GM23338 (cell line): Measurements from ENCODE around the gene GEMIN2. TPM values are rescaled to one million over a fixed set of nuclear protein-coding genes. Genes with fewer than 3 reads are reported as not detected.

Experiments
- ATAC-seq: fragments of 200-7000 bp; cut with Tn5 transposase; 3 replicates; pipeline ENCODE4 v1.9.1; 2020
- DNase-seq: peaks from one replicate; pipeline ENCODE4 v3.0.0-alpha.2; 2015; ENCODE audit warnings: low spot score
- H2AFZ ChIP-seq: fragments of 200-600 bp; sonication (generic); 2 replicates; pipeline ENCODE4 v1.8.0; 2016; ENCODE audit warnings: antibody characterized with exemption, mild to moderate bottlenecking, moderate library complexity
- H3F3A ChIP-seq: fragments of 200-600 bp; sonication (generic); replicated peaks from 2 replicates; pipeline ENCODE4 v1.8.0; 2017; ENCODE audit warnings: antibody characterized with exemption, mixed run types, low read depth
- H3K27ac ChIP-seq: fragments of 200-600 bp; sonication (generic); 2 replicates; pipeline ENCODE4 v1.6.1; 2016; ENCODE audit warnings: low read depth
- H3K27me3 ChIP-seq: fragments of 200-600 bp; sonication (generic); 2 replicates; pipeline ENCODE4 v1.8.0; 2016; ENCODE audit warnings: mild to moderate bottlenecking, mixed run types, moderate library complexity; ENCODE audit not compliant: insufficient read depth
- H3K36me3 ChIP-seq: fragments of 200-600 bp; sonication (generic); 2 replicates; pipeline ENCODE4 v1.8.0; 2016; ENCODE audit warnings: mild to moderate bottlenecking; ENCODE audit not compliant: insufficient read depth
- H3K4me1 ChIP-seq: fragments of 200-600 bp; sonication (generic); 2 replicates; pipeline ENCODE4 v1.8.0; 2016; ENCODE audit warnings: mild to moderate bottlenecking, moderate library complexity; ENCODE audit not compliant: insufficient read depth
- H3K4me2 ChIP-seq: fragments of 200-600 bp; sonication (generic); 2 replicates; pipeline ENCODE4 v1.7.1; 2017; ENCODE audit warnings: mixed run types
- H3K4me3 ChIP-seq: fragments of 200-600 bp; sonication (generic); 2 replicates; pipeline ENCODE4 v1.6.1; 2016; ENCODE audit warnings: mixed run types
- H3K79me2 ChIP-seq: fragments of 200-600 bp; sonication (generic); replicated peaks from 2 replicates; pipeline ENCODE4 v1.8.0; 2017; ENCODE audit warnings: mild to moderate bottlenecking; ENCODE audit not compliant: insufficient read depth
- H3K9me2 ChIP-seq: fragments of 200-600 bp; sonication (generic); 2 replicates; pipeline ENCODE4 v1.8.0; 2017; ENCODE audit not compliant: insufficient read depth
- H4K20me1 ChIP-seq: fragments of 200-600 bp; sonication (generic); replicated peaks from 2 replicates; pipeline ENCODE4 v1.8.0; 2017; ENCODE audit warnings: mild to moderate bottlenecking; ENCODE audit not compliant: insufficient read depth
- H3K27ac Mint-ChIP-seq: 2 replicates; pipeline ENCODE4 v1.8.0; 2020; ENCODE audit warnings: inconsistent platforms, mild to moderate bottlenecking, moderate library complexity, mixed read lengths
- H3K27me3 Mint-ChIP-seq: 3 replicates; pipeline ENCODE4 v1.8.0; 2022; ENCODE audit warnings: low read depth, mild to moderate bottlenecking, moderate library complexity, mixed read lengths, inconsistent platforms; ENCODE audit not compliant: insufficient read depth, poor library complexity
- H3K36me3 Mint-ChIP-seq: 3 replicates; pipeline ENCODE4 v1.8.0; 2021; ENCODE audit warnings: low read depth, mild to moderate bottlenecking, inconsistent platforms, moderate library complexity, mixed read lengths
- H3K4me1 Mint-ChIP-seq: 3 replicates; pipeline ENCODE4 v1.8.0; 2020; ENCODE audit warnings: mild to moderate bottlenecking, inconsistent platforms, mixed read lengths
- H3K4me3 Mint-ChIP-seq: 3 replicates; pipeline ENCODE4 v1.8.0; 2021; ENCODE audit warnings: moderate library complexity, mild to moderate bottlenecking, inconsistent platforms, mixed read lengths
- H3K9me3 Mint-ChIP-seq: 3 replicates; pipeline ENCODE4 v1.8.0; 2020; ENCODE audit warnings: moderate library complexity, mild to moderate bottlenecking, inconsistent platforms, mixed read lengths
- EZH2phosphoT487 ChIP-seq: fragments of 200-600 bp; sonication (generic); IDR thresholded peaks from one replicate; pipeline ENCODE4 v1.8.1; 2018; ENCODE audit warnings: antibody characterized with exemption; ENCODE audit not compliant: unreplicated experiment
- JUNB ChIP-seq: IDR thresholded peaks from one replicate; pipeline ENCODE4 v1.6.1; 2016; ENCODE audit warnings: antibody characterized with exemption; ENCODE audit not compliant: unreplicated experiment
- NANOG ChIP-seq: IDR thresholded peaks from 2 replicates; pipeline ENCODE4 v1.6.1; 2016; ENCODE audit warnings: antibody characterized with exemption, borderline replicate concordance
- polyA plus RNA-seq: library from polyadenylated mRNA; unstranded; fragments of >200 nt; fragmentation: Nextera tagmentation; extraction: Ambion mirVana; gene quantifications from 2 replicates; pipeline ENCODE4 v1.2.1, GENCODE V29; 2016
- total RNA-seq: library from RNA; depleted of rRNA; stranded (reverse); fragments of >200 nt; shearing (Covaris generic); gene quantifications from 2 replicates; pipeline ENCODE4 v1.2.3, GENCODE V29; 2014
- TF ChIP-seq, protein P1 (sequence below): IDR thresholded peaks from one replicate; pipeline ENCODE4 v1.6.1; 2018; ENCODE audit warnings: antibody characterized with exemption; ENCODE audit not compliant: unreplicated experiment
- TF ChIP-seq, protein P2 (sequence below): fragments of 250-450 bp; sonication (Bioruptor Pico); IDR thresholded peaks from 2 replicates; pipeline ENCODE4 v1.5.0; 2020; ENCODE audit warnings: mild to moderate bottlenecking, moderate library complexity
- TF ChIP-seq, protein P3 (sequence below), 2 experiments: fragments of 200-600 bp in 1 of 2; sonication (generic) in 1 of 2; conservative IDR thresholded peaks; 2 replicates each; pipeline versions ENCODE4 v1.5.1 to v1.6.1; 2016 to 2017; ENCODE audit warnings: antibody characterized with exemption in 2 of 2, low read depth in 2 of 2, mild to moderate bottlenecking in 2 of 2, moderate library complexity in 1 of 2
- TF ChIP-seq, protein P4 (sequence below): IDR thresholded peaks from 2 replicates; pipeline ENCODE4 v1.6.1; 2016; ENCODE audit warnings: antibody characterized with exemption

GEMIN2 gene
- total and polyA plus RNA-seq, 2 experiments from 2014 or later, result 37.0 to 61.6 TPM

DNA sequence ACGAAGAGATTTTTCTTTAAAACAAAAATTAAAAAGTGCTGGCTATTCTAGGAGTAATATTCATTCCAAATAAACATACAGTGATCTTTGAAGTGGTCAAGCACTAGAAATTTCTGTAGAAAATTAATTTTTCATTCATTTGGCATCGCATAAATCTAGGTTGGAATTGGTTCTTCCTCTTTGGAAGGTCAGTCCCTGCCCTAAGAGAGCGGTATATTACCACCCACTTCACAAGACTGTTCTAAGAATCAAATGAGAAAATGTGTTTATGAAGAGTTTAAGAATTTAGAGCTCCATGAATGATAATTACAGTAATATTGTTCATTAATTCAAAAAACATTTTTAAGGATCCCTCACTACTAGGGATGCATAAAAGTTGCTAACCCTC lies 444 bp upstream of the GEMIN2 start:
- Mint-ChIP-seq H3K27ac (no peak overlapping the region), H3K36me3 (peaks cover 19% of the 10 kb centered on the region; the same call in 2 of the 3 replicates), H3K27me3 (peaks cover 12% of the 10 kb centered on the region), H3K4me1 (peaks cover 7% of the 10 kb centered on the region; the same call in 2 of the 3 replicates), H3K9me3 (no peaks in the 10 kb centered on the region), H3K4me3 (peak overlapping the region; percentile 93)
- Histone ChIP-seq H3F3A (no peaks in the 10 kb centered on the region), H2AFZ (no peak overlapping the region), H3K4me1 (peaks cover 3% of the 10 kb centered on the region; the same call in 1 of the 2 replicates), H4K20me1 (peaks cover 3% of the 10 kb centered on the region; the same call in 1 of the 2 replicates), H3K9me2 (no peaks in the 10 kb centered on the region), H3K4me3 (peak overlapping the region; percentile 71), H3K79me2 (peaks cover 14% of the 10 kb centered on the region), H3K27ac (no peak overlapping the region), H3K27me3 (no peaks in the 10 kb centered on the region), H3K36me3 (peaks cover 8% of the 10 kb centered on the region; the same call in 1 of the 2 replicates), H3K4me2 (peak overlapping the region; percentile 81)
- DNase-seq (no peak), ATAC-seq (no peak)
- TF ChIP-seq, protein P1, sequence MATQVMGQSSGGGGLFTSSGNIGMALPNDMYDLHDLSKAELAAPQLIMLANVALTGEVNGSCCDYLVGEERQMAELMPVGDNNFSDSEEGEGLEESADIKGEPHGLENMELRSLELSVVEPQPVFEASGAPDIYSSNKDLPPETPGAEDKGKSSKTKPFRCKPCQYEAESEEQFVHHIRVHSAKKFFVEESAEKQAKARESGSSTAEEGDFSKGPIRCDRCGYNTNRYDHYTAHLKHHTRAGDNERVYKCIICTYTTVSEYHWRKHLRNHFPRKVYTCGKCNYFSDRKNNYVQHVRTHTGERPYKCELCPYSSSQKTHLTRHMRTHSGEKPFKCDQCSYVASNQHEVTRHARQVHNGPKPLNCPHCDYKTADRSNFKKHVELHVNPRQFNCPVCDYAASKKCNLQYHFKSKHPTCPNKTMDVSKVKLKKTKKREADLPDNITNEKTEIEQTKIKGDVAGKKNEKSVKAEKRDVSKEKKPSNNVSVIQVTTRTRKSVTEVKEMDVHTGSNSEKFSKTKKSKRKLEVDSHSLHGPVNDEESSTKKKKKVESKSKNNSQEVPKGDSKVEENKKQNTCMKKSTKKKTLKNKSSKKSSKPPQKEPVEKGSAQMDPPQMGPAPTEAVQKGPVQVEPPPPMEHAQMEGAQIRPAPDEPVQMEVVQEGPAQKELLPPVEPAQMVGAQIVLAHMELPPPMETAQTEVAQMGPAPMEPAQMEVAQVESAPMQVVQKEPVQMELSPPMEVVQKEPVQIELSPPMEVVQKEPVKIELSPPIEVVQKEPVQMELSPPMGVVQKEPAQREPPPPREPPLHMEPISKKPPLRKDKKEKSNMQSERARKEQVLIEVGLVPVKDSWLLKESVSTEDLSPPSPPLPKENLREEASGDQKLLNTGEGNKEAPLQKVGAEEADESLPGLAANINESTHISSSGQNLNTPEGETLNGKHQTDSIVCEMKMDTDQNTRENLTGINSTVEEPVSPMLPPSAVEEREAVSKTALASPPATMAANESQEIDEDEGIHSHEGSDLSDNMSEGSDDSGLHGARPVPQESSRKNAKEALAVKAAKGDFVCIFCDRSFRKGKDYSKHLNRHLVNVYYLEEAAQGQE, result no peak

DNA sequence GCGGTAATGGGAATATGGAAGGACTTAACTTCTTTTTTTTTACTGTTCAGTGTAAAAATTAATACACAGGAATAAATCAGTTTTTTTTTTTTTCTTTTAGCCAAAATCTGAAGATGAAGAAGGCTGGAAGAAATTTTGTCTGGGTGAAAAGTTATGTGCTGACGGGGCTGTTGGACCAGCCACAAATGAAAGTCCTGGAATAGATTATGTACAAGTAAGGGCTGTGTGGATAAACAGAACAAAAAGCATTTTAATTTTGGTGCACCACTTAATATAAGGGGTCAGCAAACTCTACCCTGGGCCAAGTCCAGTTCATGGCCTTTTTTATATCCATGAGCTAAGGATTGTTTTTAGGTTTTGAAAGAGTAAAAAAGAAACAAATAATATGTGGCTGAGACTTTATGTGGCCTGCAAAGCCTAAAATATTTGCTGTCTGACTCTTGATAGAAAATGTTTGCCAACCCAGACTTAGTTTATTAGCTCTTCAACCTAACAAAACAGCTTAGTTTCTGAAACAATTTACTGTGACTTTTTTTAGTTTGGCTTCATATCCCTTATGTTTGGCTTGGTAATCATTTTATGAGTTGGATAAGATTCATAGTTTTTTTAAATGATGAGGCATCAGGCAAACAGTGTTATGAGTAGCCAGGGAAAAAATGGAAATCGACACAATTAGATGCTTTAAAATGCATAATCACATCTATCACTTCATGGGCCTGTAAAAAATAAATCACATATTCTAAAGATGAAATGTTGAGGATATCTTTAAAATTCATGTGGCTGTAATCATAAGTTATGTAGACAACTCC lies 8.4 kb downstream of the GEMIN2 start:
- TF ChIP-seq, protein P2, sequence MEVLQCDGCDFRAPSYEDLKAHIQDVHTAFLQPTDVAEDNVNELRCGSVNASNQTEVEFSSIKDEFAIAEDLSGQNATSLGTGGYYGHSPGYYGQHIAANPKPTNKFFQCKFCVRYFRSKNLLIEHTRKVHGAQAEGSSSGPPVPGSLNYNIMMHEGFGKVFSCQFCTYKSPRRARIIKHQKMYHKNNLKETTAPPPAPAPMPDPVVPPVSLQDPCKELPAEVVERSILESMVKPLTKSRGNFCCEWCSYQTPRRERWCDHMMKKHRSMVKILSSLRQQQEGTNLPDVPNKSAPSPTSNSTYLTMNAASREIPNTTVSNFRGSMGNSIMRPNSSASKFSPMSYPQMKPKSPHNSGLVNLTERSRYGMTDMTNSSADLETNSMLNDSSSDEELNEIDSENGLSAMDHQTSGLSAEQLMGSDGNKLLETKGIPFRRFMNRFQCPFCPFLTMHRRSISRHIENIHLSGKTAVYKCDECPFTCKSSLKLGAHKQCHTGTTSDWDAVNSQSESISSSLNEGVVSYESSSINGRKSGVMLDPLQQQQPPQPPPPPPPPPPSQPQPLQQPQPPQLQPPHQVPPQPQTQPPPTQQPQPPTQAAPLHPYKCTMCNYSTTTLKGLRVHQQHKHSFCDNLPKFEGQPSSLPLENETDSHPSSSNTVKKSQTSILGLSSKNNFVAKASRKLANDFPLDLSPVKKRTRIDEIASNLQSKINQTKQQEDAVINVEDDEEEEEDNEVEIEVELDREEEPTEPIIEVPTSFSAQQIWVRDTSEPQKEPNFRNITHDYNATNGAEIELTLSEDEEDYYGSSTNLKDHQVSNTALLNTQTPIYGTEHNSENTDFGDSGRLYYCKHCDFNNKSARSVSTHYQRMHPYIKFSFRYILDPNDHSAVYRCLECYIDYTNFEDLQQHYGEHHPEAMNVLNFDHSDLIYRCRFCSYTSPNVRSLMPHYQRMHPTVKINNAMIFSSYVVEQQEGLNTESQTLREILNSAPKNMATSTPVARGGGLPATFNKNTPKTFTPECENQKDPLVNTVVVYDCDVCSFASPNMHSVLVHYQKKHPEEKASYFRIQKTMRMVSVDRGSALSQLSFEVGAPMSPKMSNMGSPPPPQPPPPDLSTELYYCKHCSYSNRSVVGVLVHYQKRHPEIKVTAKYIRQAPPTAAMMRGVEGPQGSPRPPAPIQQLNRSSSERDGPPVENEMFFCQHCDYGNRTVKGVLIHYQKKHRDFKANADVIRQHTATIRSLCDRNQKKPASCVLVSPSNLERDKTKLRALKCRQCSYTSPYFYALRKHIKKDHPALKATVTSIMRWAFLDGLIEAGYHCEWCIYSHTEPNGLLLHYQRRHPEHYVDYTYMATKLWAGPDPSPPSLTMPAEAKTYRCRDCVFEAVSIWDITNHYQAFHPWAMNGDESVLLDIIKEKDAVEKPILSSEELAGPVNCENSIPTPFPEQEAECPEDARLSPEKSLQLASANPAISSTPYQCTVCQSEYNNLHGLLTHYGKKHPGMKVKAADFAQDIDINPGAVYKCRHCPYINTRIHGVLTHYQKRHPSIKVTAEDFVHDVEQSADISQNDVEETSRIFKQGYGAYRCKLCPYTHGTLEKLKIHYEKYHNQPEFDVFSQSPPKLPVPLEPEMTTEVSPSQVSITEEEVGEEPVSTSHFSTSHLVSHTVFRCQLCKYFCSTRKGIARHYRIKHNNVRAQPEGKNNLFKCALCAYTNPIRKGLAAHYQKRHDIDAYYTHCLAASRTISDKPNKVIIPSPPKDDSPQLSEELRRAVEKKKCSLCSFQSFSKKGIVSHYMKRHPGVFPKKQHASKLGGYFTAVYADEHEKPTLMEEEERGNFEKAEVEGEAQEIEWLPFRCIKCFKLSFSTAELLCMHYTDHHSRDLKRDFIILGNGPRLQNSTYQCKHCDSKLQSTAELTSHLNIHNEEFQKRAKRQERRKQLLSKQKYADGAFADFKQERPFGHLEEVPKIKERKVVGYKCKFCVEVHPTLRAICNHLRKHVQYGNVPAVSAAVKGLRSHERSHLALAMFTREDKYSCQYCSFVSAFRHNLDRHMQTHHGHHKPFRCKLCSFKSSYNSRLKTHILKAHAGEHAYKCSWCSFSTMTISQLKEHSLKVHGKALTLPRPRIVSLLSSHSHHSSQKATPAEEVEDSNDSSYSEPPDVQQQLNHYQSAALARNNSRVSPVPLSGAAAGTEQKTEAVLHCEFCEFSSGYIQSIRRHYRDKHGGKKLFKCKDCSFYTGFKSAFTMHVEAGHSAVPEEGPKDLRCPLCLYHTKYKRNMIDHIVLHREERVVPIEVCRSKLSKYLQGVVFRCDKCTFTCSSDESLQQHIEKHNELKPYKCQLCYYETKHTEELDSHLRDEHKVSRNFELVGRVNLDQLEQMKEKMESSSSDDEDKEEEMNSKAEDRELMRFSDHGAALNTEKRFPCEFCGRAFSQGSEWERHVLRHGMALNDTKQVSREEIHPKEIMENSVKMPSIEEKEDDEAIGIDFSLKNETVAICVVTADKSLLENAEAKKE (CRISPR knock-in tag), result no peak
- TF ChIP-seq, protein P3, sequence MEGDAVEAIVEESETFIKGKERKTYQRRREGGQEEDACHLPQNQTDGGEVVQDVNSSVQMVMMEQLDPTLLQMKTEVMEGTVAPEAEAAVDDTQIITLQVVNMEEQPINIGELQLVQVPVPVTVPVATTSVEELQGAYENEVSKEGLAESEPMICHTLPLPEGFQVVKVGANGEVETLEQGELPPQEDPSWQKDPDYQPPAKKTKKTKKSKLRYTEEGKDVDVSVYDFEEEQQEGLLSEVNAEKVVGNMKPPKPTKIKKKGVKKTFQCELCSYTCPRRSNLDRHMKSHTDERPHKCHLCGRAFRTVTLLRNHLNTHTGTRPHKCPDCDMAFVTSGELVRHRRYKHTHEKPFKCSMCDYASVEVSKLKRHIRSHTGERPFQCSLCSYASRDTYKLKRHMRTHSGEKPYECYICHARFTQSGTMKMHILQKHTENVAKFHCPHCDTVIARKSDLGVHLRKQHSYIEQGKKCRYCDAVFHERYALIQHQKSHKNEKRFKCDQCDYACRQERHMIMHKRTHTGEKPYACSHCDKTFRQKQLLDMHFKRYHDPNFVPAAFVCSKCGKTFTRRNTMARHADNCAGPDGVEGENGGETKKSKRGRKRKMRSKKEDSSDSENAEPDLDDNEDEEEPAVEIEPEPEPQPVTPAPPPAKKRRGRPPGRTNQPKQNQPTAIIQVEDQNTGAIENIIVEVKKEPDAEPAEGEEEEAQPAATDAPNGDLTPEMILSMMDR (conservative IDR thresholded peaks at IDR 0.05; ENCODE audit: low read depth in 2 of 2), result no peak
- TF ChIP-seq JUNB (no peak), NANOG (no peak), EZH2phosphoT487 (no peak)
- TF ChIP-seq, protein P4, sequence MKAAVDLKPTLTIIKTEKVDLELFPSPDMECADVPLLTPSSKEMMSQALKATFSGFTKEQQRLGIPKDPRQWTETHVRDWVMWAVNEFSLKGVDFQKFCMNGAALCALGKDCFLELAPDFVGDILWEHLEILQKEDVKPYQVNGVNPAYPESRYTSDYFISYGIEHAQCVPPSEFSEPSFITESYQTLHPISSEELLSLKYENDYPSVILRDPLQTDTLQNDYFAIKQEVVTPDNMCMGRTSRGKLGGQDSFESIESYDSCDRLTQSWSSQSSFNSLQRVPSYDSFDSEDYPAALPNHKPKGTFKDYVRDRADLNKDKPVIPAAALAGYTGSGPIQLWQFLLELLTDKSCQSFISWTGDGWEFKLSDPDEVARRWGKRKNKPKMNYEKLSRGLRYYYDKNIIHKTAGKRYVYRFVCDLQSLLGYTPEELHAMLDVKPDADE, result no peak
- H3K4me1 Mint-ChIP-seq, result no peaks in the 10 kb centered on the region
- Histone ChIP-seq H3F3A (no peaks in the 10 kb centered on the region), H3K4me2 (no peak overlapping the region), H2AFZ (no peak overlapping the region), H3K9me2 (no peaks in the 10 kb centered on the region), H4K20me1 (peaks cover 3% of the 10 kb centered on the region; the same call in 1 of the 2 replicates), H3K36me3 (peaks cover 43% of the 10 kb centered on the region), H3K79me2 (no peaks in the 10 kb centered on the region), H3K4me1 (no peaks in the 10 kb centered on the region), H3K27ac (no peak overlapping the region), H3K4me3 (no peak overlapping the region), H3K27me3 (no peaks in the 10 kb centered on the region)
- no peaks in the 10 kb centered on the region for H3K27me3 Mint-ChIP-seq
- no peak for DNase-seq
- no peak for ATAC-seq
- H3K36me3 Mint-ChIP-seq, result peaks cover 46% of the 10 kb centered on the region
- H3K4me3 Mint-ChIP-seq, result no peak overlapping the region
- no peaks in the 10 kb centered on the region for H3K9me3 Mint-ChIP-seq
- no peak overlapping the region for H3K27ac Mint-ChIP-seq
